Activated T-helper 9 cell treated with anti-CD3 and anti-CD28 coated beads, Interleukin-2, amount 50 U/mL, for 16 hours (primary cell): Measurements from ENCODE around the gene XXYLT1.

Experiments
- DNase-seq: peaks from one replicate; pipeline ENCODE4 v3.0.0-alpha.2; 2020; ENCODE audit warnings: low read depth

The XXYLT1 gene

GRCh38 chr3:195025884-195026200 lies 245.1 kb downstream of the XXYLT1 start:
- no peak for DNase-seq

- DNase-seq, result no peak
Observed at GRCh38 chr3:195025056-195025883, 245.7 kb downstream of the XXYLT1 start.

GRCh38 chr3:195023989-195024388 lies 247.0 kb downstream of the XXYLT1 start:
- no peak for DNase-seq

GRCh38 chr3:195023576-195023975 lies 247.4 kb downstream of the XXYLT1 start:
- DNase-seq, result no peak

- no peak for DNase-seq
Observed at GRCh38 chr3:195021692-195022091, 249.3 kb downstream of the XXYLT1 start.

- no peak for DNase-seq
Observed at GRCh38 chr3:195020921-195021320, 250.0 kb downstream of the XXYLT1 start.

GRCh38 chr3:195020185-195020584 lies 250.8 kb downstream of the XXYLT1 start:
- DNase-seq, result no peak

- DNase-seq, result no peak
Observed at GRCh38 chr3:195019335-195019734, 251.6 kb downstream of the XXYLT1 start.
